Activated CD4-positive, alpha-beta memory T cell treated with anti-CD3 and anti-CD28 coated beads for 36 hours (primary cell): ENCODE results near the gene EFHD2. TPM values are rescaled to one million over a fixed set of nuclear protein-coding genes. Genes with fewer than 3 reads are reported as not detected.
"Not testable (repeated sequence)": the region's sequence is repeated elsewhere in the genome, so short reads cannot be mapped to it uniquely, and the experiment has no call there.

Experiments
- CTCF ChIA-PET: fragments of 350-600 bp; sonication (Branson Sonifier 250); formaldehyde crosslinking; loops from one replicate; lab custom pipeline; 2021; ENCODE audit warnings: antibody characterized with exemption, inconsistent platforms; lab: Charles Lee
- POLR2A ChIA-PET: fragments of 350-600 bp; sonication (Branson Sonifier 250); formaldehyde crosslinking; loops from one replicate; lab custom pipeline; 2021; ENCODE audit warnings: antibody characterized with exemption; lab: Charles Lee
- DNase-seq: peaks from one replicate; pipeline ENCODE4 v3.0.0-alpha.2; 2020
- H3K27ac Mint-ChIP-seq: one replicate; pipeline ENCODE4 v1.8.0; 2021; ENCODE audit warnings: mixed read lengths
- H3K27me3 Mint-ChIP-seq: one replicate; pipeline ENCODE4 v1.8.0; 2021; ENCODE audit warnings: mixed read lengths
- H3K36me3 Mint-ChIP-seq: one replicate; pipeline ENCODE4 v1.8.0; 2021; ENCODE audit warnings: mixed read lengths
- H3K4me1 Mint-ChIP-seq: one replicate; pipeline ENCODE4 v1.8.0; 2021; ENCODE audit warnings: low read depth, mixed read lengths
- H3K4me3 Mint-ChIP-seq: one replicate; pipeline ENCODE4 v1.8.0; 2021; ENCODE audit warnings: mild to moderate bottlenecking, mixed read lengths
- H3K9me3 Mint-ChIP-seq: one replicate; pipeline ENCODE4 v1.8.0; 2021; ENCODE audit warnings: mixed read lengths
- intact Hi-C: fragments of 100-400 bp; cut with micrococcal nuclease; formaldehyde crosslinking; loops from one replicate; pipeline ENCODE4 v1.15.1; 2023
- total RNA-seq, 2 experiments: library from RNA; stranded (reverse); gene quantifications; one replicate each; pipeline ENCODE4 v1.2.3, GENCODE V29; 2021

The EFHD2 gene
- total RNA-seq, 2 experiments from 2014 or later: 60.4 to 61.3 TPM

DNA sequence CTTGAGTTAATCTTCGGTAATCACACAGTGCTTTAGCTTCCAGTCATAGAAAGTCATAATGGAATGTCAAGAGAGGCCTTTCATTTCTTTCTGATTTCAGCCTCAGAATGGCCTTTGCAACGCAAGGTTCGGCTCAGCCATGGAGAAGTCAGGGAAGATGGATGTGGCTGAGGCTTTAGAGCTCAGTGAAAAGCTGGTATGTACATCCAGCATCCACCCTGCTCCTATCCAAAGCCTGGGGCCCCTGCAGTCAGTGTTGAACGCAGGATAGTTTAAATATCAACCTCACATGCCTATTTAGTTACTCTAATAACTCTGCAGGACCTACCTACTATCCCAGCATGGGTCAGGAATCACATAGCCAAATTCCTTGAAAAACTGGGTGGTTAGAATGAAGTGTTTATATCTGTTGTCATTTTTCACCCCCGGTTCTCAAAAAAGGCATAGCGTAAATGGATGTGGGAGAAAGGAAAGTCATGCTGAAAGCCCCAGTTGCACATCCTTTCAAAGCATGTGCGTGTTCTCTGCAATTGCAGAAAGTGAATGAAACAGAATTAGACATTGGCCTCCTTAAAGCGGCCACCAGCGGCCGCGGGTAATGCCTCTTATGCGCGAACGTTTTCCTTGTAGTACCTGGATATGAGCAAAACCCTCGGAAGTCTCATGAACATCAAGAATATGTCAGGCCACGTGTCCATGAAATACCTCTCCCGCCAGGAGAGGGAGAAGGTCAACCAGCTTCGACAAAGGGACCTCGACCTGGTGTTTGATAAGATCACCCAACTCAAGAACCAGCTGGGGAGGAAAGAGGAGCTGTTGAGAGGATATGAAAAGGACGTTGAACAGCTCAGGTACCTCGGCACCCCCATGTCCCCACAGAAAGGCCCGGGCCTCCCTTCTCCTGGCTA lies 28.8 kb upstream of the EFHD2 start:
- DNase-seq: no peak
- H3K27ac Mint-ChIP-seq: no peak overlapping the region
- CTCF ChIA-PET: no interaction called here
- POLR2A ChIA-PET: no interaction called here
- no peaks in the 10 kb centered on the region for H3K36me3 Mint-ChIP-seq
- no peak overlapping the region for H3K4me3 Mint-ChIP-seq
- H3K9me3 Mint-ChIP-seq: no peaks in the 10 kb centered on the region
- intact Hi-C loops: no loop called here
- peaks cover 11% of the 10 kb centered on the region for H3K4me1 Mint-ChIP-seq
- H3K27me3 Mint-ChIP-seq: peaks cover 16% of the 10 kb centered on the region

DNA sequence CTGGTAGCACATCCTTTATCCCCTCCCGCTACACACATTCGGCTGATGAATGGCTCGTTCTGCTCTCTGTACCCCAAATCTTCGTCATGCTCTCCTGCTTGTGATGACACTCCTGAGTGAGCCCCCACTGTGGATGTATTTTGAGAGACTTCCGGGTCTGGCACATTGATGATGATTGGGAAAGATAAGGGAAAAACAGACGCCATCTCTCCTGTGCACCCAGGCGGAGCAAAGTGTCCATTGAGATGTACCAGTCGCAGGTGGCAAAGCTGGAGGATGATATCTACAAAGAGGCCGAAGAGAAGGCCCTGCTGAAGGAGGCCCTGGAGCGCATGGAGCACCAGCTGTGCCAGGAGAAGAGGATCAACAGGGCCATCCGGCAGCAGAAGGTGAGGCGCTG lies 27.9 kb upstream of the EFHD2 start:
- Mint-ChIP-seq H3K4me1 (peaks cover 11% of the 10 kb centered on the region), H3K36me3 (no peaks in the 10 kb centered on the region), H3K9me3 (no peaks in the 10 kb centered on the region), H3K4me3 (no peak overlapping the region), H3K27me3 (peaks cover 16% of the 10 kb centered on the region), H3K27ac (no peak overlapping the region)
- intact Hi-C loops: no loop called here
- no peak for DNase-seq
- CTCF ChIA-PET: no interaction called here
- POLR2A ChIA-PET: no interaction called here

DNA sequence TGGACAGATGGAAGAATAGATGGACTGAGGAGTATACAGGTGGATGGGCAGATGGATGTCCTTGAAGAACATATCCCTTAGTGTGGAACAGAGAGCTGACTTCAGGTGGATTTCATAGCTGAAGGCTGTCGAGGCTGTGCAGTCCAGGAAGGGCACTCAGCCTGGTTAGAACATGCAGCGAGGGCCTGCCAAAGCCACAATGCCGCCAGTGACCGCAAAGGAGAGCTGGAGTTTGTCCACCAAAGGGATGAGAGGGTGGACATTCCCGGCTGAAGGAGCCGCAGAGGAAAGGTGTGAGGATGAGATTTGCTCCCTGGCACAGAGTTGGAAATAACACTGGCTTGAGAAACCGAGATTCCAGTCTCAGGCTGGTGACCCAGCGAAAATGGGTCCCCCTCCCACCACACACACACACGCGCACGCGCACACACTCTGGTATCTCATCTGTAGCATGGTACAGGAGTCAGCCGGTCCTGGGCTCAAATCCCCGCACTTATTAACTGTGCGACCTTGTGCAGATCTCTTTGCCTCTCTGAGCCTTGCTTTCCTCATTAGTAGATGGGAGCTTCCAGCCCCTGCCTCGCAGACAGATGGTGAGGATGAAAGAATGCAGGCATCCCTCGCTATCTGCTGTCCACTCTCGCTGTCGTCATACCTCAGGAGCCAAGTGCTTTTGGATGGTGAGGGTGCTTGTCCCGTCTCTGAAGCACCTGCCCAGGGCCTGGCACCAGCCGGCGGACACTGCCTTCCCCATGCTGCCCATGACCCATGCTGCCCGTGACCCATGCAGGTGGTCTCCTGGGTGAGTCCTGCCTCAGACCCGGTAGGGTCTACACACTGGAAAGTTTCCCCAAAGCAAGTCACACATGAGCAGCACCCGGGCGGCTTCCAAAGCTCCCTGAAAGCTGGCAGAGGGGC lies 26.8 kb upstream of the EFHD2 start:
- H3K9me3 Mint-ChIP-seq: no peaks in the 10 kb centered on the region
- peaks cover 16% of the 10 kb centered on the region for H3K27me3 Mint-ChIP-seq
- DNase-seq: no peak
- POLR2A ChIA-PET: no interaction called here
- CTCF ChIA-PET: no interaction called here
- H3K36me3 Mint-ChIP-seq: no peaks in the 10 kb centered on the region
- no peak overlapping the region for H3K4me3 Mint-ChIP-seq
- intact Hi-C loops: no loop called here
- H3K27ac Mint-ChIP-seq: no peak overlapping the region
- H3K4me1 Mint-ChIP-seq: peaks cover 11% of the 10 kb centered on the region

GRCh38 chr1:15383810-15384209 lies 25.9 kb upstream of the EFHD2 start:
- no peak overlapping the region for H3K27ac Mint-ChIP-seq
- H3K4me1 Mint-ChIP-seq: peaks cover 11% of the 10 kb centered on the region
- no peak for DNase-seq
- ChIA-PET CTCF (no interaction called here), POLR2A (no interaction called here)
- H3K27me3 Mint-ChIP-seq: peaks cover 22% of the 10 kb centered on the region
- H3K4me3 Mint-ChIP-seq: no peak overlapping the region
- H3K9me3 Mint-ChIP-seq: no peaks in the 10 kb centered on the region
- intact Hi-C loops: no loop called here
- no peaks in the 10 kb centered on the region for H3K36me3 Mint-ChIP-seq

GRCh38 chr1:15384301-15384901 lies 25.3 kb upstream of the EFHD2 start:
- H3K27me3 Mint-ChIP-seq: peaks cover 22% of the 10 kb centered on the region
- intact Hi-C loops: no loop called here
- H3K4me3 Mint-ChIP-seq: no peak overlapping the region
- H3K9me3 Mint-ChIP-seq: no peaks in the 10 kb centered on the region
- ChIA-PET POLR2A (no interaction called here), CTCF (no interaction called here)
- DNase-seq: no peak
- no peaks in the 10 kb centered on the region for H3K36me3 Mint-ChIP-seq
- H3K27ac Mint-ChIP-seq: no peak overlapping the region
- H3K4me1 Mint-ChIP-seq: peaks cover 11% of the 10 kb centered on the region

DNA sequence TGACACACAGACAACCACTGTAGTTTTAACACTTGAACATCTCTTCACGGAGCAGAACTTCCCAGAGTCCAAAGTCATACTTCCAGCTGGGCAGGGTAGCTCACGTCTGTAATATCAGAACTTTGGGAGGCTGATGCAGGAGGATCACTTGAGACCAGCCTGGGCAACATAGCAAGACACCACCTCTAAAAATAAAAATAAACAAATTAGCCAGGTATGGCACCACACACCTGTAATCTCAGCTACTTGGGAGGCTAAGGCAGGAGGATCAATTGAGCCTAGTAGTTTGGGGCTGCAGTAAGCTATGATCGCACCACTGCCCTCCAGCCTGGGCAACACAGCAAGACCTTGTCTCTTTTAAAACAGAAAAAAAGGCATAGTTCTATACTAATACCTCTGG lies 24.3 kb upstream of the EFHD2 start:
- intact Hi-C loops: no loop called here
- POLR2A ChIA-PET: no interaction called here
- peaks cover 11% of the 10 kb centered on the region for H3K4me1 Mint-ChIP-seq
- H3K9me3 Mint-ChIP-seq: no peaks in the 10 kb centered on the region
- no peak overlapping the region for H3K27ac Mint-ChIP-seq
- H3K27me3 Mint-ChIP-seq: peaks cover 22% of the 10 kb centered on the region
- no peaks in the 10 kb centered on the region for H3K36me3 Mint-ChIP-seq
- DNase-seq: no peak
- CTCF ChIA-PET: interaction anchor here (1.0 kb wide), 1 partner anchor 257 kb away, joined by 3 read pairs; no protein-coding TSS in a partner anchor
- H3K4me3 Mint-ChIP-seq: no peak overlapping the region

GRCh38 chr1:15386164-15386749 lies 23.4 kb upstream of the EFHD2 start:
- Mint-ChIP-seq H3K27me3 (peaks cover 22% of the 10 kb centered on the region), H3K4me1 (peaks cover 11% of the 10 kb centered on the region), H3K4me3 (no peak overlapping the region), H3K27ac (no peak overlapping the region), H3K36me3 (no peaks in the 10 kb centered on the region), H3K9me3 (no peaks in the 10 kb centered on the region)
- intact Hi-C loops: no loop called here
- CTCF ChIA-PET: interaction anchor here (1.0 kb wide), 1 partner anchor 258 kb away, joined by 3 read pairs; no protein-coding TSS in a partner anchor
- POLR2A ChIA-PET: no interaction called here
- peak; percentile 13 for DNase-seq

DNA sequence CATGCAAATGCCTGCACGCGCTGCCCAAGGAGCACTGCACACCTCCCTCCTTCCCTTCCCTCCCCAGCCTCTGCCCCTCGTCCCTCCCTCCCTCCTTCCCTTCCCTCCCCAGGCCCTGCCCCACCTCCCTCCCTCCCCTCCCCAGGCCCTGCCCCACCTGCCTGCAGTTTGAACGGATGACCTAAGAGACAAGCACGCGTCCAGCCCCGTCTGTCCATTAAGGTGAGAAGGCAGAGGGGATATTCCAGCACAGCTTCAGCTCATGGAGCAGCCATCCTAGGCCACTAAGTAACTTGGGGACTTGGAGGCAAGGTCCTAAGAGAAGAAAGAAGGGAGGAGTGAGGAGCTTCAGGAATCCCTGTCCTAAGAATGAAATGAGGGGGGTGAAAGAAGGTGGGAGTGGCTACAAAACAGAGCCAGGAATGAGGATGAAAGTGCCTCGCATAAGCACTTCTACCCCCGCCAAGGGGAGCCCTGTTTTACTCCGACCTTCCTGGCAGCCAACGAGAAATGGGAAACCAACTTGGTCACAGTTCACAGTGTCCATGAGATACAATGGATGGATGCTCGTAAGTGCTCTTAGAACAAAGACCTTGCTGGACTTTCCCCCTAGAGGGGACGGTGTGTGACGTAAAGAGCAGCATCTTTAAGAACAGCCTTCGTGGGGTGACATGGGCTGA lies 21.3 kb upstream of the EFHD2 start:
- H3K27ac Mint-ChIP-seq: no peak overlapping the region
- intact Hi-C loops: no loop called here
- ChIA-PET POLR2A (no interaction called here), CTCF (no interaction called here)
- H3K4me1 Mint-ChIP-seq: peaks cover 11% of the 10 kb centered on the region
- DNase-seq: no peak
- no peak overlapping the region for H3K4me3 Mint-ChIP-seq
- peaks cover 25% of the 10 kb centered on the region for H3K27me3 Mint-ChIP-seq
- H3K9me3 Mint-ChIP-seq: no peaks in the 10 kb centered on the region
- H3K36me3 Mint-ChIP-seq: no peaks in the 10 kb centered on the region

- intact Hi-C loops, CTCF ChIA-PET, H3K4me1 Mint-ChIP-seq, H3K9me3 Mint-ChIP-seq, DNase-seq, POLR2A ChIA-PET, H3K27ac Mint-ChIP-seq, H3K36me3 Mint-ChIP-seq, H3K4me3 Mint-ChIP-seq: not testable (repeated sequence)
- peaks cover 20% of the 10 kb centered on the region for H3K27me3 Mint-ChIP-seq
These were observed 19.9 kb upstream of the EFHD2 start for GRCh38 chr1:15389828-15390227.

DNA sequence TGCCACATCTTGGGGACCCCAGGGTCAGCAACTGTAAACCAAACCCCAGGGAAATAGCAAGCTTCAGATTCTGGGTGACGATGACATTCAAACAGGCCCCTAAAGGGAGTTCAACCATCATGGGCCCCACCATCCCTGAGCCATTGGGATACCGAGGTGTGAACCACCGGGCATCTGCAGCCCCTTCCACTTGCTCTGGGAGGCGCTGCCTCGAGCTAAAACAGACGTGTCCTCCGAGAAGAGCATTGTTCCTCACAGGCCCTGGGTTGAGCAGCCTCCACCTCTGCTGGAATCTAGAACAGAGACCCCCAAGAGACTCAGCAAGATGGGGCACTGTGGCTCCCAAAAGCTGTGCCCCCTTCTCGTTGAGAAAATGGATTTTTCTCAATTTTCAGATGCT lies 19.0 kb upstream of the EFHD2 start:
- intact Hi-C loops: no loop called here
- CTCF ChIA-PET: interaction anchor here (1.0 kb wide), 1 partner anchor 22 kb away, joined by 3 read pairs; no protein-coding TSS in a partner anchor
- H3K36me3 Mint-ChIP-seq: no peaks in the 10 kb centered on the region

GRCh38 chr1:15391366-15391765 lies 18.3 kb upstream of the EFHD2 start:
- no peaks in the 10 kb centered on the region for H3K4me1 Mint-ChIP-seq

More for the DNA sequence above, 19.0 kb upstream of the EFHD2 start:
- no peaks in the 10 kb centered on the region for H3K4me1 Mint-ChIP-seq
- no peak for DNase-seq
- H3K9me3 Mint-ChIP-seq: no peaks in the 10 kb centered on the region
- H3K27ac Mint-ChIP-seq: no peak overlapping the region
- POLR2A ChIA-PET: no interaction called here
- H3K27me3 Mint-ChIP-seq: peaks cover 15% of the 10 kb centered on the region
- H3K4me3 Mint-ChIP-seq: no peak overlapping the region

More at GRCh38 chr1:15391366-15391765, 18.3 kb upstream of the EFHD2 start:
- POLR2A ChIA-PET: no interaction called here
- Mint-ChIP-seq H3K4me3 (no peak overlapping the region), H3K27ac (no peak overlapping the region), H3K27me3 (peaks cover 14% of the 10 kb centered on the region), H3K9me3 (no peaks in the 10 kb centered on the region), H3K36me3 (no peaks in the 10 kb centered on the region)
- no peak for DNase-seq
- CTCF ChIA-PET: interaction anchor here (1.0 kb wide), 1 partner anchor 23 kb away, joined by 3 read pairs; no protein-coding TSS in a partner anchor
- intact Hi-C loops: no loop called here
